Measurements from ENCODE around the gene ACACB. TPM values are rescaled to one million over a fixed set of nuclear protein-coding genes. Genes with fewer than 3 reads are reported as not detected.

Gene ACACB
- total RNA-seq, 1 donor from 2014 or later, result 12.9 TPM

- Mint-ChIP-seq H3K4me3 (ENCODE audit: low read depth) (no peak overlapping the region), H3K27ac (no peak overlapping the region), H3K27me3 (ENCODE audit: low read depth) (no peaks in the 10 kb centered on the region), H3K36me3 (ENCODE audit: low read depth) (peaks cover 9% of the 10 kb centered on the region), H3K9me3 (no peaks in the 10 kb centered on the region), H3K4me1 (ENCODE audit: low read depth) (no peaks in the 10 kb centered on the region)
- no peak for DNase-seq (ENCODE audit: low spot score)
- intact Hi-C loops (cut with micrococcal nuclease), result no loop called here
These were observed 79.9 kb downstream of the ACACB start for GRCh38 chr12:109196332-109196731.

- no peak overlapping the region for H3K27ac Mint-ChIP-seq
- H3K4me1 Mint-ChIP-seq (ENCODE audit: low read depth), result no peaks in the 10 kb centered on the region
- H3K4me3 Mint-ChIP-seq (ENCODE audit: low read depth), result no peak overlapping the region
- intact Hi-C loops (cut with micrococcal nuclease), result no loop called here
- H3K27me3 Mint-ChIP-seq (ENCODE audit: low read depth), result no peaks in the 10 kb centered on the region
- DNase-seq (ENCODE audit: low spot score), result no peak
- no peaks in the 10 kb centered on the region for H3K9me3 Mint-ChIP-seq
- peaks cover 9% of the 10 kb centered on the region for H3K36me3 Mint-ChIP-seq (ENCODE audit: low read depth)
These were observed 80.9 kb downstream of the ACACB start for GRCh38 chr12:109197327-109197726.

- H3K27ac Mint-ChIP-seq, result no peak overlapping the region
- no peaks in the 10 kb centered on the region for H3K4me1 Mint-ChIP-seq (ENCODE audit: low read depth)
- no peaks in the 10 kb centered on the region for H3K27me3 Mint-ChIP-seq (ENCODE audit: low read depth)
- DNase-seq (ENCODE audit: low spot score), result no peak
- no peaks in the 10 kb centered on the region for H3K9me3 Mint-ChIP-seq
- intact Hi-C loops (cut with micrococcal nuclease), result no loop called here
- H3K4me3 Mint-ChIP-seq (ENCODE audit: low read depth), result no peak overlapping the region
- peaks cover 9% of the 10 kb centered on the region for H3K36me3 Mint-ChIP-seq (ENCODE audit: low read depth)
These were observed 82.9 kb downstream of the ACACB start for GRCh38 chr12:109199324-109199723.

- no peaks in the 10 kb centered on the region for H3K27me3 Mint-ChIP-seq (ENCODE audit: low read depth)
- DNase-seq (ENCODE audit: low spot score), result no peak
- no peaks in the 10 kb centered on the region for H3K4me1 Mint-ChIP-seq (ENCODE audit: low read depth)
- H3K9me3 Mint-ChIP-seq, result no peaks in the 10 kb centered on the region
- H3K27ac Mint-ChIP-seq, result no peak overlapping the region
- H3K4me3 Mint-ChIP-seq (ENCODE audit: low read depth), result no peak overlapping the region
- peaks cover 9% of the 10 kb centered on the region for H3K36me3 Mint-ChIP-seq (ENCODE audit: low read depth)
- intact Hi-C loops (cut with micrococcal nuclease), result no loop called here
These were observed 84.6 kb downstream of the ACACB start for GRCh38 chr12:109200825-109201495.

GRCh38 chr12:109201496-109201885 is 85.1 kb downstream of the ACACB start:
- Mint-ChIP-seq H3K4me3 (ENCODE audit: low read depth) (no peak overlapping the region), H3K4me1 (ENCODE audit: low read depth) (no peaks in the 10 kb centered on the region), H3K9me3 (no peaks in the 10 kb centered on the region), H3K36me3 (ENCODE audit: low read depth) (peaks cover 4% of the 10 kb centered on the region), H3K27ac (no peak overlapping the region), H3K27me3 (ENCODE audit: low read depth) (no peaks in the 10 kb centered on the region)
- intact Hi-C loops (cut with micrococcal nuclease), result no loop called here
- no peak for DNase-seq (ENCODE audit: low spot score)

DNA sequence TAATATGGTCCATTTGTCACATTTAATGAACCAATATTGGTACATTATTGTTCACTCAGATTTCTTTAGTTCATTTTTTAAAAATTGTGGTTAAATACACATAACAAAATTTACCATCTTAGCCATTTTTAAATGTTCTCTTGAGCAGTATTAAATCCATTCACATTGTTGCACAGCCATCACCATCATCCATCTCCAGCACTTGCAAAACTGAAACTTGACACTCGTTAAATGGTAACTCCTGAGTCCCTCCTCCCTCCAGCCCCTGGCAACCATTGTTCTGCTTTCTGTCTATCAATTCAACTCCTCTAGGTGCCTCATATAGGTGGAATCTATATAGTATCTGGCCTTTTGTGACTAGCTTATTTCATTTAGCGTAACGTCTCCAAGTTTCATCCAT is 86.4 kb downstream of the ACACB start:
- no peak overlapping the region for H3K27ac Mint-ChIP-seq
- H3K4me1 Mint-ChIP-seq (ENCODE audit: low read depth), result no peaks in the 10 kb centered on the region
- peaks cover 3% of the 10 kb centered on the region for H3K36me3 Mint-ChIP-seq (ENCODE audit: low read depth)

GRCh38 chr12:109203480-109203879 is 87.1 kb downstream of the ACACB start:
- no peaks in the 10 kb centered on the region for H3K9me3 Mint-ChIP-seq
- no peaks in the 10 kb centered on the region for H3K4me1 Mint-ChIP-seq (ENCODE audit: low read depth)
- DNase-seq (ENCODE audit: low spot score), result no peak
- H3K36me3 Mint-ChIP-seq (ENCODE audit: low read depth), result peaks cover 3% of the 10 kb centered on the region
- H3K27me3 Mint-ChIP-seq (ENCODE audit: low read depth), result no peaks in the 10 kb centered on the region
- H3K4me3 Mint-ChIP-seq (ENCODE audit: low read depth), result no peak overlapping the region
- intact Hi-C loops (cut with micrococcal nuclease), result no loop called here
- H3K27ac Mint-ChIP-seq, result no peak overlapping the region

More for the DNA sequence above, 86.4 kb downstream of the ACACB start:
- no peak overlapping the region for H3K4me3 Mint-ChIP-seq (ENCODE audit: low read depth)
- H3K9me3 Mint-ChIP-seq, result no peaks in the 10 kb centered on the region
- no peak for DNase-seq (ENCODE audit: low spot score)
- intact Hi-C loops (cut with micrococcal nuclease), result no loop called here
- no peaks in the 10 kb centered on the region for H3K27me3 Mint-ChIP-seq (ENCODE audit: low read depth)

GRCh38 chr12:109209082-109209481 is 92.7 kb downstream of the ACACB start:
- no peaks in the 10 kb centered on the region for H3K4me1 Mint-ChIP-seq (ENCODE audit: low read depth)
- no peaks in the 10 kb centered on the region for H3K27me3 Mint-ChIP-seq (ENCODE audit: low read depth)
- H3K9me3 Mint-ChIP-seq, result no peaks in the 10 kb centered on the region
- no peak for DNase-seq (ENCODE audit: low spot score)
- no peak overlapping the region for H3K4me3 Mint-ChIP-seq (ENCODE audit: low read depth)
- intact Hi-C loops (cut with micrococcal nuclease), result no loop called here
- peaks cover 3% of the 10 kb centered on the region for H3K36me3 Mint-ChIP-seq (ENCODE audit: low read depth)
- H3K27ac Mint-ChIP-seq, result no peak overlapping the region

DNA sequence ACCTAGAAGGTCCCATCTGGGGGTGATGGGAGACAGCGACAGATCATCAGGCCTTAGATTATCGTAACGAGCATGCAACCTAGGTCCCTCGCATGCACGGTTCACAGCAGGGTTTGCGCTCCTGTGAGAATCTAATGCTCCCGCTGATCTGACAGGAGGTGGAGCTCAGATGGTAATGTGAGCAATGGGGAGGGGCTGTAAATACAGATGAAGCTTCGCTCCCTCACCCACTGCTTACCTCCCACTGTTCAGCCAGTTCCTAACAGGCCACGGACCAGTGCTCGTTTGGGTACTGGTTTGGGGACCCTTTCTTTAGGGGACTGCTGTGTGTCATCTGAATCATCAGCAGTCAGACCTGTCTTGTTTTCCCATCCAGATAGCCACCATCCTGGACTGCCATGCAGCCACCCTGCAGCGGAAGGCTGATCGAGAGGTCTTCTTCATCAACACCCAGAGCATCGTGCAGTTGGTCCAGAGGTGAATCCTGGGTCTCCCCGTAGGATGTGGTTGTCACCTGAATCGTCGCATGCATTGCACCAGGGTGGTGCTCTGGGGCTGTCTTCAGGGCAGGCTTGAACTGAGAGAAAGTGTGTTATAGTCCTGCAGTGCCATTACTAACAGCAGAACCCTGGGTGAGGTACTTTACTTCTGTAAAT is 96.2 kb downstream of the ACACB start:
- Mint-ChIP-seq H3K36me3 (ENCODE audit: low read depth) (no peaks in the 10 kb centered on the region), H3K27ac (no peak overlapping the region), H3K27me3 (ENCODE audit: low read depth) (no peaks in the 10 kb centered on the region), H3K9me3 (no peaks in the 10 kb centered on the region), H3K4me1 (ENCODE audit: low read depth) (no peaks in the 10 kb centered on the region), H3K4me3 (ENCODE audit: low read depth) (no peak overlapping the region)
- intact Hi-C loops (cut with micrococcal nuclease), result no loop called here
- no peak for DNase-seq (ENCODE audit: low spot score)

- Mint-ChIP-seq H3K9me3 (no peaks in the 10 kb centered on the region), H3K4me1 (ENCODE audit: low read depth) (no peaks in the 10 kb centered on the region), H3K27me3 (ENCODE audit: low read depth) (no peaks in the 10 kb centered on the region), H3K36me3 (ENCODE audit: low read depth) (no peaks in the 10 kb centered on the region), H3K4me3 (ENCODE audit: low read depth) (no peak overlapping the region), H3K27ac (no peak overlapping the region)
- intact Hi-C loops (cut with micrococcal nuclease), result no loop called here
- no peak for DNase-seq (ENCODE audit: low spot score)
These were observed 97.7 kb downstream of the ACACB start for GRCh38 chr12:109214131-109214530.

DNA sequence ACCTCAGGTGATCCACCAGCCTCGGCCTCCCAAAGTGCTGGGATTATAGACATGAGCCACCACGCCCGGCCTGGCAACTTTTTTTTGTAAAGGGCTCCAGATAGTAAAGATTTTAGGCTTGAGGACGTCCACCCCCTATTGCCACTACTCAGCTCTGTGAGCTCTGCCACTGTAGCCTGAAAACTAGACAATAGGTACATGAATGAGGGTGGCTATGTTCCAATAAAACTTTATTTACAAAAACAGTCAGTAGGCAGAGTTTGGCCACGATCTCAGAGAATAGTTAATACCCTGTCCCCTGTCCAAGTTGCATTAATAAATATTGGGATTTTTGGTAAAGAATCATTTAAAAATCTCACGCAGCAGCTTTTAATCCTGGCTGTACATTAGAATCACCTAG is 102.6 kb downstream of the ACACB start:
- Mint-ChIP-seq H3K27ac (no peak overlapping the region), H3K4me1 (ENCODE audit: low read depth) (no peaks in the 10 kb centered on the region), H3K36me3 (ENCODE audit: low read depth) (no peaks in the 10 kb centered on the region), H3K27me3 (ENCODE audit: low read depth) (no peaks in the 10 kb centered on the region), H3K4me3 (ENCODE audit: low read depth) (no peak overlapping the region), H3K9me3 (no peaks in the 10 kb centered on the region)
- no peak for DNase-seq (ENCODE audit: low spot score)
- intact Hi-C loops (cut with micrococcal nuclease), result no loop called here

DNA sequence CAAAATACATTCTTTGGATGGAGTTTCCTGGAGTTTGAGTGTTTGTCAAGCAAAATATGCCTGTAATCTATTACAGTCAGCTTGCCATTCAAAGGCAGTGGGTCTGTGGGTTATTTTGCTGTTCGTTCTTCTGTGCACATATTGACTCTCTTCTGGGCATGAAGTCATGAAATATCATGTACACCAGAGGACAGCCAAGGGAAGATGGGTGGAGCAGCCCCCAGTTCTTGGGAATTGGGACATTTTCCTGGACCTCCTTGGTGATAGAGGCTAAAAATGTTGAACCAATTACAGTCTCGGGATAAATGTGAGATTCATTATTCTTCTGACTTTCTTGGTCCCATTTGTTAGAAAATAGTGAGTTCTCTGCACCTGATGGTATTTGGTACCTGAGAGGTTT is 103.6 kb downstream of the ACACB start:
- DNase-seq (ENCODE audit: low spot score), result no peak
- intact Hi-C loops (cut with micrococcal nuclease), result no loop called here
- no peaks in the 10 kb centered on the region for H3K9me3 Mint-ChIP-seq
- H3K27ac Mint-ChIP-seq, result no peak overlapping the region
- H3K4me1 Mint-ChIP-seq (ENCODE audit: low read depth), result no peaks in the 10 kb centered on the region
- no peak overlapping the region for H3K4me3 Mint-ChIP-seq (ENCODE audit: low read depth)
- no peaks in the 10 kb centered on the region for H3K27me3 Mint-ChIP-seq (ENCODE audit: low read depth)
- H3K36me3 Mint-ChIP-seq (ENCODE audit: low read depth), result no peaks in the 10 kb centered on the region

- Mint-ChIP-seq H3K27me3 (ENCODE audit: low read depth) (no peaks in the 10 kb centered on the region), H3K9me3 (no peaks in the 10 kb centered on the region), H3K27ac (no peak overlapping the region), H3K4me1 (ENCODE audit: low read depth) (no peaks in the 10 kb centered on the region), H3K4me3 (ENCODE audit: low read depth) (no peak overlapping the region), H3K36me3 (ENCODE audit: low read depth) (no peaks in the 10 kb centered on the region)
- DNase-seq (ENCODE audit: low spot score), result no peak
- intact Hi-C loops (cut with micrococcal nuclease), result no loop called here
These were observed 105.0 kb downstream of the ACACB start for GRCh38 chr12:109221277-109221931.

Data from activated T-helper 2 cell treated with anti-CD3 and anti-CD28 coated beads, Interferon-gamma antibody, Interleukin-2, Interleukin-4, amounts not matched to agents 10 μg/mL and 5 μg/mL and 100 μg/mL, durations not matched to agents 14 hours and 24 hours and 36 hours (primary cell).